A673 (cell line): ENCODE data around the gene ANKLE2. TPM values are rescaled to one million over a fixed set of nuclear protein-coding genes. Genes with fewer than 3 reads are reported as not detected.

Experiments
- BruUV-seq: library from RNA; stranded (reverse); fragments of 400-500 nt; replicated peaks from 2 replicates; lab custom pipeline; 2021; lab: Mats Ljungman, UMichigan
- CTCF ChIA-PET: fragments of 300-600 bp; sonication (Branson Sonifier 250); formaldehyde crosslinking; loops from one replicate; lab custom pipeline; 2022; ENCODE audit warnings: antibody characterized with exemption; lab: Charles Lee
- POLR2A ChIA-PET: fragments of 300-600 bp; sonication (Branson Sonifier 250); formaldehyde crosslinking; loops from one replicate; lab custom pipeline; 2022; ENCODE audit warnings: antibody characterized with exemption; ENCODE audit not compliant: low non-redundant PET; lab: Charles Lee
- DNase-seq: peaks from one replicate; pipeline ENCODE4 v3.0.0-alpha.2; 2015; ENCODE audit warnings: low spot score
- H3K27ac ChIP-seq: fragments of 200-600 bp; sonication (generic); 2 replicates; pipeline ENCODE4 v1.5.1; 2016; ENCODE audit warnings: mixed run types, low read depth, mild to moderate bottlenecking, mixed read lengths, antibody characterized with exemption, low read length; ENCODE audit not compliant: poor library complexity, severe bottlenecking
- H3K27me3 ChIP-seq: fragments of 200-600 bp; sonication (generic); replicated peaks from 2 replicates; pipeline ENCODE4 v1.6.1; 2017; ENCODE audit warnings: mixed run types, low read depth, mild to moderate bottlenecking, mixed read lengths, antibody characterized with exemption, low read length; ENCODE audit not compliant: insufficient read depth, poor library complexity
- H3K36me3 ChIP-seq: fragments of 200-600 bp; sonication (generic); 2 replicates; pipeline ENCODE4 v1.6.1; 2016; ENCODE audit warnings: mixed run types, mild to moderate bottlenecking, mixed read lengths, antibody characterized with exemption, low read length; ENCODE audit not compliant: insufficient read depth, poor library complexity, severe bottlenecking
- H3K4me1 ChIP-seq: fragments of 200-600 bp; sonication (generic); 2 replicates; pipeline ENCODE4 v1.6.1; 2017; ENCODE audit warnings: mixed run types, mild to moderate bottlenecking, mixed read lengths, antibody characterized with exemption, low read length; ENCODE audit not compliant: insufficient read depth, poor library complexity, severe bottlenecking
- H3K4me3 ChIP-seq: fragments of 200-600 bp; sonication (generic); 2 replicates; pipeline ENCODE4 v1.5.1; 2016; ENCODE audit warnings: low read depth, mixed run types, mild to moderate bottlenecking, mixed read lengths, low read length; ENCODE audit not compliant: poor library complexity, severe bottlenecking
- H3K9me3 ChIP-seq: fragments of 200-600 bp; sonication (generic); 2 replicates; pipeline ENCODE4 v1.6.1; 2016; ENCODE audit warnings: mixed run types, low read depth, mild to moderate bottlenecking, mixed read lengths, antibody characterized with exemption, low read length; ENCODE audit not compliant: poor library complexity, severe bottlenecking
- CTCF ChIP-seq: fragments of 300-800, 200-600 bp; sonication (generic); conservative IDR thresholded peaks from 2 replicates; pipeline ENCODE4 v1.5.1; 2017; ENCODE audit warnings: low read depth, mild to moderate bottlenecking, antibody characterized with exemption, low read length, moderate library complexity, mixed read lengths
- EZH2 ChIP-seq: fragments of 200-600 bp; sonication (generic); IDR thresholded peaks from 2 replicates; pipeline ENCODE4 v1.6.1; 2017; ENCODE audit warnings: borderline replicate concordance, low read depth, mild to moderate bottlenecking, mixed read lengths, antibody characterized with exemption, low read length; ENCODE audit not compliant: poor library complexity, severe bottlenecking
- intact Hi-C: fragments of 100-400 bp; cut with micrococcal nuclease; formaldehyde crosslinking; loops from one replicate; pipeline ENCODE4 v1.10.0; 2022; ENCODE audit not compliant: unreplicated experiment
- total RNA-seq: library from RNA; stranded (reverse); gene quantifications from 2 replicates; pipeline ENCODE4 v1.2.3, GENCODE V29; 2021

The ANKLE2 gene
- total RNA-seq, 1 experiment from 2014 or later: 107 TPM

GRCh38 chr12:132806857-132807256, 45.2 kb upstream of the ANKLE2 start:
- ChIA-PET CTCF (no interaction called here), POLR2A (no interaction called here)
- H3K9me3 ChIP-seq: no peaks in the 10 kb centered on the region
- peaks cover 39% of the 10 kb centered on the region for H3K36me3 ChIP-seq
- no TSS peak for BruUV-seq
- intact Hi-C loops: no loop called here
- no peak overlapping the region for H3K4me3 ChIP-seq
- no peaks in the 10 kb centered on the region for H3K4me1 ChIP-seq
- no peak overlapping the region for H3K27ac ChIP-seq
- no peak for TF ChIP-seq EZH2
- no peak for TF ChIP-seq CTCF
- no peaks in the 10 kb centered on the region for H3K27me3 ChIP-seq
- DNase-seq: no peak

- intact Hi-C loops: no loop called here
- H3K4me1 ChIP-seq: no peaks in the 10 kb centered on the region
These were observed 42.8 kb upstream of the ANKLE2 start for GRCh38 chr12:132804426-132804861.

GRCh38 chr12:132803888-132804287, 42.3 kb upstream of the ANKLE2 start:
- intact Hi-C loops: no loop called here
- Histone ChIP-seq H3K36me3 (peaks cover 65% of the 10 kb centered on the region), H3K9me3 (no peaks in the 10 kb centered on the region), H3K27me3 (no peaks in the 10 kb centered on the region), H3K27ac (no peak overlapping the region), H3K4me1 (no peaks in the 10 kb centered on the region), H3K4me3 (no peak overlapping the region)
- ChIA-PET POLR2A (no interaction called here), CTCF (no interaction called here)
- TF ChIP-seq CTCF: no peak
- TF ChIP-seq EZH2: no peak
- BruUV-seq: no TSS peak
- no peak for DNase-seq

More at GRCh38 chr12:132804426-132804861, 42.8 kb upstream of the ANKLE2 start:
- no peak for TF ChIP-seq CTCF
- TF ChIP-seq EZH2: no peak
- Histone ChIP-seq H3K4me3 (no peak overlapping the region), H3K27me3 (no peaks in the 10 kb centered on the region), H3K36me3 (peaks cover 60% of the 10 kb centered on the region), H3K27ac (no peak overlapping the region), H3K9me3 (no peaks in the 10 kb centered on the region)
- ChIA-PET CTCF (no interaction called here), POLR2A (no interaction called here)
- BruUV-seq: no TSS peak
- DNase-seq: no peak
